GM21515 (cell line): ENCODE data around the gene ZMAT5.

Source experiments
- ATAC-seq: cut with Tn5 transposase; IDR thresholded peaks from one replicate; pipeline ENCODE4 v1.9.1; 2021; ENCODE audit not compliant: unreplicated experiment

Gene ZMAT5

DNA sequence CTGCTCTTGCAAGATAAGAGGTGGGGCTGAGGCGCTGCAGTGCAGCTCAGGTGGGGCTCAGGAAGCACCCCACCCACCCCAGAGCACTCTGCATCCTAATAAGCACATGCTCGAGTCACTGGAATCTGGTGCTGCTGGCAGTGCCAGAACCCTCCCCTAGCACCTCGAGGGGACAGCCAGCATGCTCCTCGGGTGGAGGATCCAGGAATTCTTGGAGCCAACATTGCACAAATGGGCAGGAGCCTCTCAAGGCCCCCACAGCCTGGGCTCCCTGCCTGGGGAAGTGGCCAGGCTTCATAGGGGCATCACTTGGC is 74.5 kb downstream of the ZMAT5 start:
- ATAC-seq: no peak

DNA sequence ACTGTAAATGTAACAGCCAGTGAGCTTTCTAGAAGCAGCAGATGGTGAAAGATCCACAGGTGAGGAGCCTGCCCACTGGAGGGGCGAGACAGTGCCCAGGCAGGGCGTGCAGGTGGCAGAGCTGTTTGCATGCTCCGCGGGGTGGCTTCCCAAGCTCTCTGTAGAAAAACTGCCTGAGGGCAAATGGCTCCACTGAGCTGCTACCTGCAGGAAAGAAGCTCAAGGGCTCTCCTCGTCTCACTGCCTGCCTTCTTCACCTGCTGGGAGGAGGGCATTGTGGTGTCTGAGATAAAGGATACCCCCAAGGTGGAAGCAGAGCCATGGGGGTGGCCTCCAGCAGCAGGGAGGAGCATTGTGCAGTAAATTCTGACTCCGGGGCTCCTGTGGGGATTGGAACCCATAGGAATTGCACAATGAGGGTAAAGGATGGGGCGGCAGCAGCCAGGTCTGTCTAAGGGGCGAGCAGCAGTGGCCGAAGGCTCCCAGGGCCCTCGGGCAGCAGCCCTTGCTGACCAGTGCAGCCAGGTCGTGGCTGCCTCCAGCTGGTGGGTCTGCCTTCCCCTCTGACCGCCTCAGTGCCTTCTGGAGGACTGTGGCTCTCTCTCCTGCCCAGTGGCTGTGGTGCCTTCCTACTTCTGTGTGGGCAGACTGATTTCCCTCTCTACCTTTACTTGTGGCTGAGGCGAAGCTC is 75.0 kb downstream of the ZMAT5 start:
- ATAC-seq: no peak

DNA sequence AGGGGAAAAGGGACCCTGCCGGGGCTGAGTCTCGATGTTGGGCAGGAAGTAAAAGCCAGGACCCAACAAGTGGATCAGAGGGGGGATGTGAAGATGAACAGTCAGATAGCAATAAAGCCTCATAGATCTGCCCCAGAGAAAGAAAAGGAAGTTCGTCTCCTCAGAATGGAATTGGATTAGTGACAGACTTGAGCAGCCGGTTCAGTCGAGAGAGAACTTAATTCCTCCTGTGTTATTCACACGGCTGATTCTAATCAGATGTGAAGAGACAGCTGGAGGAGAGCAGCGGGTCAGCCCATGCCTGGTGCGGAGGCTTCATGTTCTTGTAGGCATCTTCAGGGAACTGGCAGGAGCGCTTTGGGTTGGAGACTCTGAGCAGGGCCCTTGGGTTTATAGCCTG is 76.3 kb downstream of the ZMAT5 start:
- ATAC-seq: no peak

DNA sequence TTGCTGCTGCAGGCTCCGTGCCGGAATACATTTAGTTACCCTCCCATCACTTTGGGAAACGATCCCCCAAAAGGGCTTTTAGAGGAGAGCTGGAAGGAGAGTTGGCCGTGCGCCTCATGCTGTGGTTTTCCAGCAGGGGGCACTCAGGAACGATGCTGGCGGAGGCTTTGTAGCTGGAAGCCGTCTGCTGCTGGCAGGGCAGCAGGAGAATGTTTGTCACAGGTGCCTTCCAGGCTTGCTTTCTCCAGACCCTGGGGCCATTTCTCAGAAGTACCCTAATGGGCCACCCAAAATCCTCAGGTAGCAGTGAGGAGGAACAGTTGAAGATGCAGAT is 77.0 kb downstream of the ZMAT5 start:
- no peak for ATAC-seq

DNA sequence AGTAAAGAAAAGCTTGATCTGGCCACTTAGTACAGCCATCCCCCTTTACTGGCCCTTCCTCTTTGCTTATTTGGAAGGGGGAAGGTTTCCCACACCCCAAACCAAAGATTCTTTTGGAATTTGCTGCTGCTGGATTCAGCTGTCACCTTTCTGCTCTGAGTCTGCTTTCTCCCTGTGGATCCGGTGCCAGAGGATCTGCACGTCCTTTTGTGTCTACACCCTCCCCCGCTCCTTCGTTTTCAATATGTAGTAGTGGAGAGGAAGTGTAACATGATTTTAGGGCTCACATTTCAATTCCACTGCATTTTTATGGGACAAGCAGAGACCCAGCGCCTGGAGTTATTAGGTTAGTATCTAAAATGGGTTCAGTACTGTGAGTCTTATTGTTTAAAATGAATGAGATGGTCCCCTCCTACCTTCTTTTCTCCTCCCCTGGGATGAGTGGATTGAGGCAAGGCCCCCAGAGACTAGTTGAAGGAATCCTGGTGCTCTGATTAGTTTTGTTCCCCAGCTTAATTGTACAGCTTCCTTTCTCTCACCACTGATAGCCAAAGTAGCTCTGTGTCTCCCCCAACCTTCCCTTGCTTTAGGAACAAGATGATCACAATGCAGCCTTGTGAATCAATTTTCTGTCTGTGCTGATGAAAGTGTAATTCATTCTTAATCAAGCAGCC is 77.5 kb downstream of the ZMAT5 start:
- no peak for ATAC-seq

DNA sequence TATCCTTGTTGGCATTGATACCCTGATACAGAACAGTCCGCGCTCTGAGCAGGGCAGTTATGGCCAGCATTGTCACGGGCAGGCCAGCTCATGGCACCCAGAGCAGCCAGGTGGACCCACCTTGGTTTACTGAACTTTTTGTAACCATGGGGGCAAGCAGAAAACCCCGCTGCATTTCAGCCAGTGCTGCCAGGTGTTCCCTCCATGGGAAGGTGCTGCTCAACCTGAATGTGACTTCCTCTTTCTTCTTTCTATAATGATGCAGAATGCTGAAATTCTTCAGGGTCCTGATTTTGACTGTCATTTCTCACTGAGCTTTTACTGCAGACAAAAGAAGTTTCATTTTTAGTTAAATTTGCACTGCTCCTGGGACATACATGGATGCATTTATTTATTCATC is 82.6 kb downstream of the ZMAT5 start:
- ATAC-seq: no peak

DNA sequence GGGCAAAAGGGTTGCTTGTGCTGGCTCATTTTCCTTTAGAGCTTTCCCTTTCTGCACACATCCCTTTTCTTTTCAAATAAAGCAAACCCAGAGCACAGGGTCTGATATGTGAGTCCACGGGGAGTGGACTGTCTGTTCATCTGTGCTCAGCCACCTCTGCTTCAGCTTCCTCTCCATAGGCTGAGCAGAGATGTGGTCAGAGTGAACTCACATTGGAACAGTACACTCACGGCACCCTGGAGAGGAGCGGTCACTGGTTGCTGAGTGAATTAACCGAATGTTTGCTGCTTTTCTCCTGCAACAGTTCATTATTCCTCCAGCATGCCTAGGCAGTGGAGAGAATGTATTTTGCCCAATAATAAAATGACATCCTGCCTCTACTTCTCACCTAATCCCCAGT is 83.3 kb downstream of the ZMAT5 start:
- no peak for ATAC-seq
